ENCODE data around the gene PRR5L. TPM values are rescaled to one million over a fixed set of nuclear protein-coding genes. Genes with fewer than 3 reads are reported as not detected.

PRR5L gene
- total and polyA plus RNA-seq, 3 experiments from 2014 or later: 28.4 to 43.0 (median 32.5) TPM

DNA sequence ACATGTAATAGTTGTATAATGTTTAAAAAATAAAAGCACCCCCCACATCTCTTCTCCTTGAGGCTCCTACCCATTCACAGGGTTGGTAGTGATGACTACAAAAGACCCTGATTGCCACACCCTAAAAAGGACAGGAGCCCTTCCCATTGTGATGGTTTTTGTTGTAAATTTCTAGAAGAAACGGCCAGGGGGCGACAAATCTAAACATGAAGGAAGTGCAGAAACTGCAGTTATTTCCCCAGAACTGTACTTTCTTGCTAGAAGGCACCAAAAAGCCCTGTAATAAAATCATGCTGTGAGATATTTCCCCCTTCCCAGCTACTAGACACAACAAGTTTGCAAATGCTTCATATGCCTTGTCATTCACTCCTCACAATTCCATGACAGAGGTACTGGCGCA lies 10.8 kb downstream of the PRR5L start:
- Mint-ChIP-seq H3K36me3 (no peaks in the 10 kb centered on the region), H3K27me3 (peaks cover 3 to 22% of the 10 kb centered on the region in 2 donors), H3K4me3 (no peak overlapping the region), H3K4me1 (peaks cover 5 to 15% (median 12%) of the 10 kb centered on the region in 3 donors), H3K27ac (no peak overlapping the region), H3K9me3 (peaks cover 0 to 3% (median 0%) of the 10 kb centered on the region in 5 donors)
- H3K4me3 ChIP-seq (ENCODE audit: low read length): no peak overlapping the region
- DNase-seq: no peak
- H3K9me3 ChIP-seq (ENCODE audit: low read length): no peaks in the 10 kb centered on the region
- H3K27me3 ChIP-seq (ENCODE audit: insufficient read depth, low read length, poor library complexity, severe bottlenecking): no peaks in the 10 kb centered on the region
- no peak overlapping the region for H3K27ac ChIP-seq (ENCODE audit: low read depth, low read length)
- CTCF ChIA-PET: interaction anchor here (1.0 to 1.2 kb wide), 2 partner anchors 172 to 186 kb away, joined by 5 to 6 read pairs; no protein-coding TSS in a partner anchor
- POLR2A ChIA-PET: no interaction called here
- no peaks in the 10 kb centered on the region for H3K4me1 ChIP-seq (ENCODE audit: insufficient read depth, low read length)
- H3K36me3 ChIP-seq (ENCODE audit: insufficient read depth, low read length): no peaks in the 10 kb centered on the region

GRCh38 chr11:36308577-36308976 lies 12.5 kb downstream of the PRR5L start:
- H3K27me3 Mint-ChIP-seq: peaks cover 7 to 26% of the 10 kb centered on the region in 2 donors

DNA sequence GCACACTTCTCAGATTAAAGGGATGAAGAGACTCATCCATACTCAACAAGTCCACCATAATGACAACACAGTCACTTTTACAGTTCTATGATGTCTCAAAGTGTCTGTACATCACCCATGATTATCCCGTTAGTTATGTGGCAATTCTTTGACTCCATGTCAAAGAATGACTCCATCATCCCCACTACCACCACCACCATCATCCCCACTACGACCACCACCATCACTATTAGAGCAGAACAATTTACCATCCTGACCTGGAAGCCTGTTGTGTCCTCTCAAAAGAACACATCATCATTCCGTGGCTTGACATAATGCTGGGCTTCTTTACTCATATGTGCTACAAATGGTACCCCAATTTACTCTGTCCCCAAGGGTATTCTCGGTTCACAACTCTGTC lies 13.7 kb downstream of the PRR5L start:
- no peak overlapping the region for H3K27ac ChIP-seq (ENCODE audit: low read depth, low read length)
- DNase-seq: no peak
- no peaks in the 10 kb centered on the region for H3K4me1 ChIP-seq (ENCODE audit: insufficient read depth, low read length)
- CTCF ChIA-PET: interaction anchor here (1.3 kb wide), 1 partner anchor 11 kb away, joined by 3 read pairs; no protein-coding TSS in a partner anchor
- H3K36me3 ChIP-seq (ENCODE audit: insufficient read depth, low read length): no peaks in the 10 kb centered on the region
- no peak overlapping the region for H3K4me3 Mint-ChIP-seq
- no peak overlapping the region for H3K4me3 ChIP-seq (ENCODE audit: low read length)
- H3K9me3 Mint-ChIP-seq: peaks cover 0 to 3% (median 0%) of the 10 kb centered on the region in 5 donors
- no peak overlapping the region for H3K27ac Mint-ChIP-seq
- POLR2A ChIA-PET: no interaction called here
- no peaks in the 10 kb centered on the region for H3K27me3 ChIP-seq (ENCODE audit: insufficient read depth, low read length, poor library complexity, severe bottlenecking)
- peaks cover 12 to 26% of the 10 kb centered on the region in 2 donors for H3K27me3 Mint-ChIP-seq
- no peaks in the 10 kb centered on the region for H3K36me3 Mint-ChIP-seq
- no peaks in the 10 kb centered on the region for H3K9me3 ChIP-seq (ENCODE audit: low read length)
- peaks cover 7 to 22% (median 21%) of the 10 kb centered on the region in 3 donors for H3K4me1 Mint-ChIP-seq

More at GRCh38 chr11:36308577-36308976, 12.5 kb downstream of the PRR5L start:
- Histone ChIP-seq H3K27me3 (ENCODE audit: insufficient read depth, low read length, poor library complexity, severe bottlenecking) (no peaks in the 10 kb centered on the region), H3K9me3 (ENCODE audit: low read length) (no peaks in the 10 kb centered on the region), H3K36me3 (ENCODE audit: insufficient read depth, low read length) (no peaks in the 10 kb centered on the region), H3K27ac (ENCODE audit: low read depth, low read length) (no peak overlapping the region), H3K4me1 (ENCODE audit: insufficient read depth, low read length) (no peaks in the 10 kb centered on the region), H3K4me3 (ENCODE audit: low read length) (no peak overlapping the region)
- CTCF ChIA-PET: interaction anchor here (0.8 to 1.3 kb wide), 2 partner anchors 9 to 184 kb away, joined by 3 read pairs; no protein-coding TSS in a partner anchor
- Mint-ChIP-seq H3K4me3 (no peak overlapping the region), H3K27ac (no peak overlapping the region), H3K4me1 (peaks cover 7 to 22% (median 19%) of the 10 kb centered on the region in 3 donors), H3K36me3 (no peaks in the 10 kb centered on the region), H3K9me3 (peaks cover 0 to 3% (median 0%) of the 10 kb centered on the region in 5 donors)
- POLR2A ChIA-PET: no interaction called here
- no peak for DNase-seq

DNA sequence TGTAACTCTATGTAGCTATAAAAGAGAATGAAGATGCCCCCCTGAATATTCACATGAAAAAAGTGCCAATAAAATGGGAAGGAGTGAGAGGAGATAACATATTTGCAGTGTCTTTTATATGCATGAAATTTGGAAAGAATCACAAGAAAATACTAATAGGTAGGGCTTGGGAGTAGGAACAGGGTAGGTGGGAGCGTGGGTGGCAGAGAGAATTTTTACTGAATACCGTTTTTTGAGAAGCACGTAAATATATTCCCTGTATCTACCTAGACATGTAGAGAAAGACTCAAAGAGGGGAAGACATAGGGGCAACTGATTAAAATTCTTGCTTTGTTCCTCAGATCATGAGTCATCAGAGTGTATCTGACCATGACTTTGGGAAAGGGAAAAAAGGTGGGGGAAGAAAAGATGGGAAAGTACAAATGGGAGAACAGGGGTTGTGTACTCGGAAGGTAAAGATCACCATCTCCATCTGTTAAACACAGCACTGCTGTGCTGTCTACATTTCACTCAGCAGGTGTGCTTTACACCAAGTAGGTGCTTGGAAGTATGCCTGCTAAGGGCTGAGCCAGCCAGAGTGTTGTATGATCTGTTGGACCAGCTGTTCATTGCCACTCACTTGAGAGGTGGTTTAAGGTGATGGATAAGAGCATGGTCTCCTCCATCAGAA lies 16.0 kb downstream of the PRR5L start:
- ChIA-PET CTCF (no interaction called here), POLR2A (no interaction called here)
- no peak overlapping the region for H3K27ac Mint-ChIP-seq
- H3K4me1 ChIP-seq (ENCODE audit: insufficient read depth, low read length): no peaks in the 10 kb centered on the region
- H3K27ac ChIP-seq (ENCODE audit: low read depth, low read length): no peak overlapping the region
- no peaks in the 10 kb centered on the region for H3K9me3 ChIP-seq (ENCODE audit: low read length)
- H3K4me3 Mint-ChIP-seq: no peak overlapping the region
- H3K9me3 Mint-ChIP-seq: no peaks in the 10 kb centered on the region
- no peak for DNase-seq
- peaks cover 12 to 33% of the 10 kb centered on the region in 2 donors for H3K27me3 Mint-ChIP-seq
- H3K4me1 Mint-ChIP-seq: peaks cover 3 to 14% (median 13%) of the 10 kb centered on the region in 3 donors
- H3K27me3 ChIP-seq (ENCODE audit: insufficient read depth, low read length, poor library complexity, severe bottlenecking): no peaks in the 10 kb centered on the region
- no peaks in the 10 kb centered on the region for H3K36me3 ChIP-seq (ENCODE audit: insufficient read depth, low read length)
- no peaks in the 10 kb centered on the region for H3K36me3 Mint-ChIP-seq
- no peak overlapping the region for H3K4me3 ChIP-seq (ENCODE audit: low read length)

GRCh38 chr11:36312611-36313472 lies 16.8 kb downstream of the PRR5L start:
- Mint-ChIP-seq H3K4me3 (peak overlapping the region in 1 of 7 donors; percentile 24), H3K27me3 (peaks cover 12 to 29% of the 10 kb centered on the region in 2 donors), H3K9me3 (no peaks in the 10 kb centered on the region), H3K27ac (no peak overlapping the region), H3K36me3 (no peaks in the 10 kb centered on the region), H3K4me1 (peaks cover 1 to 9% (median 7%) of the 10 kb centered on the region in 3 donors)
- no peak overlapping the region for H3K27ac ChIP-seq (ENCODE audit: low read depth, low read length)
- DNase-seq: no peak
- H3K4me1 ChIP-seq (ENCODE audit: insufficient read depth, low read length): no peaks in the 10 kb centered on the region
- H3K36me3 ChIP-seq (ENCODE audit: insufficient read depth, low read length): no peaks in the 10 kb centered on the region
- CTCF ChIA-PET: no interaction called here
- no peaks in the 10 kb centered on the region for H3K27me3 ChIP-seq (ENCODE audit: insufficient read depth, low read length, poor library complexity, severe bottlenecking)
- no peaks in the 10 kb centered on the region for H3K9me3 ChIP-seq (ENCODE audit: low read length)
- H3K4me3 ChIP-seq (ENCODE audit: low read length): no peak overlapping the region
- POLR2A ChIA-PET: no interaction called here

GRCh38 chr11:36313750-36314433 lies 17.8 kb downstream of the PRR5L start:
- Mint-ChIP-seq H3K27me3 (peaks cover 12 to 25% of the 10 kb centered on the region in 2 donors), H3K9me3 (no peaks in the 10 kb centered on the region), H3K27ac (no peak overlapping the region), H3K4me1 (peaks cover 1 to 9% (median 7%) of the 10 kb centered on the region in 3 donors), H3K36me3 (no peaks in the 10 kb centered on the region), H3K4me3 (no peak overlapping the region)
- H3K36me3 ChIP-seq (ENCODE audit: insufficient read depth, low read length): no peaks in the 10 kb centered on the region
- no peak overlapping the region for H3K4me3 ChIP-seq (ENCODE audit: low read length)
- H3K27me3 ChIP-seq (ENCODE audit: insufficient read depth, low read length, poor library complexity, severe bottlenecking): no peaks in the 10 kb centered on the region
- DNase-seq: no peak
- ChIA-PET CTCF (no interaction called here), POLR2A (no interaction called here)
- no peak overlapping the region for H3K27ac ChIP-seq (ENCODE audit: low read depth, low read length)
- H3K4me1 ChIP-seq (ENCODE audit: insufficient read depth, low read length): no peaks in the 10 kb centered on the region
- no peaks in the 10 kb centered on the region for H3K9me3 ChIP-seq (ENCODE audit: low read length)

- no peak overlapping the region for H3K27ac ChIP-seq (ENCODE audit: low read depth, low read length)
- DNase-seq: no peak
- H3K4me1 ChIP-seq (ENCODE audit: insufficient read depth, low read length): no peaks in the 10 kb centered on the region
- Mint-ChIP-seq H3K36me3 (no peaks in the 10 kb centered on the region), H3K27me3 (peaks cover 16 to 21% of the 10 kb centered on the region in 2 donors), H3K4me3 (no peak overlapping the region), H3K27ac (no peak overlapping the region), H3K4me1 (peaks cover 1 to 9% (median 7%) of the 10 kb centered on the region in 3 donors), H3K9me3 (no peaks in the 10 kb centered on the region)
- no peak overlapping the region for H3K4me3 ChIP-seq (ENCODE audit: low read length)
- POLR2A ChIA-PET: no interaction called here
- no peaks in the 10 kb centered on the region for H3K27me3 ChIP-seq (ENCODE audit: insufficient read depth, low read length, poor library complexity, severe bottlenecking)
- no peaks in the 10 kb centered on the region for H3K9me3 ChIP-seq (ENCODE audit: low read length)
- H3K36me3 ChIP-seq (ENCODE audit: insufficient read depth, low read length): no peaks in the 10 kb centered on the region
- CTCF ChIA-PET: no interaction called here
Observed at GRCh38 chr11:36314434-36314767, 18.3 kb downstream of the PRR5L start.

DNA sequence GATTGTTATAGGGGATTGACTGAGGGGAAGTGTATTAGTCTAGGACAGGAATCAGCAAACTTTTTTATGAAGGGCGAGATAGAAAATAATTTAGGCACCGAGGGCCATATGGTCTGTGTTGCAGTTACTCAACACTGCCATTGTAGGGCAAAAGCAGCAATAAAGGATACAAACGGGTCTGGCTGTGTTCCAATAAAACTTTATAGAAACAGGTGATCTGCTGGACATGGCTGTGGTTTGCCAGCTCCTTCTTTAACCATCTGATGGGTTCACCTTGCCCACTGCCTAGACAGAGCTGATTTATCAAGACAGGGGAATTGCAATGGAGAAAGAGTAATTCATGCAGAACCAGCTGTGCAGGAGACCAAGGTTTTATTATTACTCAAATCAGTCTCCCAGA lies 20.0 kb downstream of the PRR5L start:
- ChIA-PET CTCF (interaction anchor here (1.2 kb wide), 1 partner anchor 177 kb away, joined by 4 read pairs; no protein-coding TSS in a partner anchor), POLR2A (no interaction called here)
- Mint-ChIP-seq H3K36me3 (no peaks in the 10 kb centered on the region), H3K27ac (no peak overlapping the region), H3K4me1 (peaks cover 1 to 9% (median 8%) of the 10 kb centered on the region in 3 donors), H3K27me3 (peaks cover 17 to 18% of the 10 kb centered on the region in 2 donors), H3K9me3 (no peaks in the 10 kb centered on the region), H3K4me3 (no peak overlapping the region)
- no peaks in the 10 kb centered on the region for H3K36me3 ChIP-seq (ENCODE audit: insufficient read depth, low read length)
- no peak overlapping the region for H3K4me3 ChIP-seq (ENCODE audit: low read length)
- no peaks in the 10 kb centered on the region for H3K27me3 ChIP-seq (ENCODE audit: insufficient read depth, low read length, poor library complexity, severe bottlenecking)
- no peaks in the 10 kb centered on the region for H3K9me3 ChIP-seq (ENCODE audit: low read length)
- H3K4me1 ChIP-seq (ENCODE audit: insufficient read depth, low read length): no peaks in the 10 kb centered on the region
- DNase-seq: no peak
- H3K27ac ChIP-seq (ENCODE audit: low read depth, low read length): no peak overlapping the region

Data from CD8-positive, alpha-beta memory T cell (primary cell).